A375 (cell line): ENCODE measurements around the gene LGALS3. TPM values are rescaled to one million over a fixed set of nuclear protein-coding genes. Genes with fewer than 3 reads are reported as not detected.

ENCODE experiments used
- total RNA-seq: library from RNA; depleted of rRNA; stranded (reverse); fragments of >200 nt; shearing (Covaris generic); gene quantifications from 2 replicates; pipeline ENCODE4 v1.2.3, GENCODE V29; 2014; rRNA removed

Gene LGALS3
- 68.3 and 69.3 TPM in 2 replicates for total RNA-seq

GRCh38 chr14:55129086-55129427 is at the start of gene LGALS3:
Gene LGALS3, plus strand, starts transcription at chr14:55129252. Its CDS starts 8,122 bp downstream, at chr14:55137374.

GRCh38 chr14:55191203-55192053 is 62.4 kb downstream of the LGALS3 start, which contains the start of gene DLGAP5:
Gene DLGAP5, minus strand, starts transcription at chr14:55191585. Its CDS starts 2,406 bp downstream, at chr14:55189179.

Other genes starting within 250 kb of the LGALS3 start
- 3.0 and 3.4 TPM in 2 replicates for gene GCH1, start 226.4 kb upstream of the LGALS3 start, total RNA-seq
- gene WDHD1, start 102.2 kb upstream of the LGALS3 start, total RNA-seq, result 8.0 and 9.5 TPM in 2 replicates
- gene SOCS4, start 102.0 kb upstream of the LGALS3 start, total RNA-seq, result 7.5 TPM in 2 replicates
- 29.2 and 32.9 TPM in 2 replicates for gene MAPK1IP1L, start 77.6 kb upstream of the LGALS3 start, total RNA-seq
- 22.5 and 27.4 TPM in 2 replicates for gene DLGAP5, start 62.3 kb downstream of the LGALS3 start, total RNA-seq
- gene FBXO34, start 142.2 kb downstream of the LGALS3 start, total RNA-seq, result 9.4 and 10.0 TPM in 2 replicates